Nucleus accumbens (tissue), 56 donors: ENCODE measurements around the gene SND1.

Experiments used
- DNase-seq, 56 donors: peaks; one replicate each; lab custom pipeline; 2025; lab: John Stamatoyannopoulos, UW

SND1 gene

GRCh38 chr7:128115821-128116723, 464.1 kb downstream of the SND1 start:
- no peak for DNase-seq

GRCh38 chr7:128116740-128117139, 464.7 kb downstream of the SND1 start:
- DNase-seq, result no peak

GRCh38 chr7:128117691-128118090, 465.7 kb downstream of the SND1 start:
- no peak for DNase-seq

GRCh38 chr7:128119036-128119435, 467.0 kb downstream of the SND1 start:
- no peak for DNase-seq

GRCh38 chr7:128120116-128120515, 468.1 kb downstream of the SND1 start:
- DNase-seq, result no peak

GRCh38 chr7:128120976-128121490, 469.0 kb downstream of the SND1 start:
- no peak for DNase-seq

GRCh38 chr7:128121711-128122530, 469.9 kb downstream of the SND1 start:
- DNase-seq, result no peak

- no peak for DNase-seq
Measured at GRCh38 chr7:128122576-128123290, 470.7 kb downstream of the SND1 start.

GRCh38 chr7:128123291-128124037, 471.5 kb downstream of the SND1 start:
- no peak for DNase-seq

GRCh38 chr7:128124786-128125185, 472.8 kb downstream of the SND1 start:
- DNase-seq, result peak in 1 of 56 donors; percentile 21

- DNase-seq, result no peak
Measured at GRCh38 chr7:128125816-128126215, 473.8 kb downstream of the SND1 start.

- no peak for DNase-seq
Measured at GRCh38 chr7:128128401-128128800, 476.4 kb downstream of the SND1 start.

GRCh38 chr7:128129224-128129864, 477.4 kb downstream of the SND1 start:
- no peak for DNase-seq

- DNase-seq, result no peak
Measured at GRCh38 chr7:128131115-128131514, 479.1 kb downstream of the SND1 start.

- no peak for DNase-seq
Measured at GRCh38 chr7:128131731-128132130, 479.7 kb downstream of the SND1 start.

GRCh38 chr7:128132426-128133069, 480.6 kb downstream of the SND1 start:
- DNase-seq, result no peak

GRCh38 chr7:128135159-128135514, 483.1 kb downstream of the SND1 start:
- DNase-seq, result no peak

- peak in 39 of 56 donors; percentile 12 to 72 (median 50) for DNase-seq
Measured at GRCh38 chr7:128135515-128136214, 483.7 kb downstream of the SND1 start.
